HTERT RPE-1 (cell line): Measurements from ENCODE around the gene TOM1L1.
"Not testable (repeated sequence)": the region's sequence is repeated elsewhere in the genome, so short reads cannot be mapped to it uniquely, and the experiment has no call there.

ENCODE experiments used
- in situ Hi-C: fragments of 300-500 bp; cut with MboI; formaldehyde crosslinking; loops from 4 replicates; pipeline ENCODE4 v1.14.3; 2020; ENCODE audit warnings: low sequenced_read_pairs

The TOM1L1 gene

GRCh38 chr17:54900457-54901229 is at the start of gene TOM1L1:
Gene TOM1L1, plus strand, starts transcription at chr17:54900852. Its CDS starts 14 bp downstream, at chr17:54900866.
- in situ Hi-C loops, result no loop called here

- in situ Hi-C loops, result no loop called here
Measured at GRCh38 chr17:54859187-54859586, 41.5 kb upstream of the TOM1L1 start.

- in situ Hi-C loops, result no loop called here
Measured at GRCh38 chr17:54860617-54861470, 39.8 kb upstream of the TOM1L1 start.

GRCh38 chr17:54861471-54861983 is 39.1 kb upstream of the TOM1L1 start:
- in situ Hi-C loops, result no loop called here

GRCh38 chr17:54863176-54863575 is 37.5 kb upstream of the TOM1L1 start:
- in situ Hi-C loops, result no loop called here

- in situ Hi-C loops, result no loop called here
Measured at GRCh38 chr17:54864070-54864469, 36.6 kb upstream of the TOM1L1 start.

GRCh38 chr17:54864636-54865356 is 35.9 kb upstream of the TOM1L1 start:
- in situ Hi-C loops, result no loop called here

GRCh38 chr17:54867634-54868033 is 33.0 kb upstream of the TOM1L1 start:
- in situ Hi-C loops, result no loop called here

GRCh38 chr17:54870671-54871175 is 29.9 kb upstream of the TOM1L1 start:
- in situ Hi-C loops, result no loop called here

- in situ Hi-C loops, result not testable (repeated sequence)
Measured at GRCh38 chr17:54875906-54876305, 24.7 kb upstream of the TOM1L1 start.

- in situ Hi-C loops, result no loop called here
Measured at GRCh38 chr17:54876656-54877195, 23.9 kb upstream of the TOM1L1 start.

- in situ Hi-C loops, result no loop called here
Measured at GRCh38 chr17:54881255-54881972, 19.2 kb upstream of the TOM1L1 start.

GRCh38 chr17:54882371-54882770 is 18.3 kb upstream of the TOM1L1 start:
- in situ Hi-C loops, result no loop called here

GRCh38 chr17:54882950-54883349 is 17.7 kb upstream of the TOM1L1 start:
- in situ Hi-C loops, result no loop called here

- in situ Hi-C loops, result no loop called here
Measured at GRCh38 chr17:54883939-54884338, 16.7 kb upstream of the TOM1L1 start.

GRCh38 chr17:54887787-54888186 is 12.9 kb upstream of the TOM1L1 start:
- in situ Hi-C loops, result no loop called here

GRCh38 chr17:54888254-54888653 is 12.4 kb upstream of the TOM1L1 start:
- in situ Hi-C loops, result no loop called here

- in situ Hi-C loops, result no loop called here
Measured at GRCh38 chr17:54888981-54889380, 11.7 kb upstream of the TOM1L1 start.

GRCh38 chr17:54891176-54891821 is 9.4 kb upstream of the TOM1L1 start:
- in situ Hi-C loops, result no loop called here
